Liver (tissue), 9 donors: ENCODE measurements around the gene GNAO1. TPM values are rescaled to one million over a fixed set of nuclear protein-coding genes. Genes with fewer than 3 reads are reported as not detected.

ENCODE experiments used
- DNase-seq: peaks from one replicate; pipeline ENCODE4 v3.0.0-alpha.2; 2017; ENCODE audit warnings: low spot score
- H3K27ac ChIP-seq, 2 donors: one replicate each; pipeline ENCODE4 v1.7.0; 2013; ENCODE audit warnings: inconsistent platforms in 2 of 2, low read length in 2 of 2, control low read depth in 1 of 2, low read depth in 1 of 2, mild to moderate bottlenecking in 1 of 2
- H3K27me3 ChIP-seq, 4 donors: one replicate each; pipeline versions ENCODE4 v1.6.1 to v1.7.0; 2013; ENCODE audit warnings: low read length in 3 of 4, inconsistent platforms in 1 of 4, mild to moderate bottlenecking in 1 of 4, moderate library complexity in 1 of 4; ENCODE audit not compliant: control insufficient read depth in 4 of 4, insufficient read depth in 4 of 4
- H3K36me3 ChIP-seq, 4 donors: one replicate each; pipeline versions ENCODE4 v1.6.1 to v1.7.0; 2013; ENCODE audit warnings: low read length in 3 of 4, mild to moderate bottlenecking in 3 of 4, low read depth in 1 of 4, moderate library complexity in 1 of 4; ENCODE audit not compliant: control insufficient read depth in 4 of 4, insufficient read depth in 3 of 4
- H3K4me1 ChIP-seq, 4 donors: one replicate each; pipeline versions ENCODE4 v1.6.1 to v1.7.0; 2013; ENCODE audit warnings: low read length in 3 of 4, mild to moderate bottlenecking in 3 of 4, moderate library complexity in 1 of 4; ENCODE audit not compliant: control insufficient read depth in 4 of 4, insufficient read depth in 4 of 4
- H3K4me3 ChIP-seq, 3 donors: one replicate each; pipeline versions ENCODE4 v1.6.1 to v1.7.0; 2013; ENCODE audit warnings: low read length in 3 of 3, control low read depth in 1 of 3, low read depth in 1 of 3, mild to moderate bottlenecking in 1 of 3
- H3K9ac ChIP-seq, 2 donors: one replicate each; pipeline ENCODE4 v1.7.0; 2013; ENCODE audit warnings: low read length in 2 of 2, mild to moderate bottlenecking in 2 of 2, moderate library complexity in 2 of 2, control low read depth in 1 of 2, low read depth in 1 of 2
- H3K9me3 ChIP-seq, 4 donors: one replicate each; pipeline versions ENCODE4 v1.6.1 to v1.7.0; 2013; ENCODE audit warnings: low read length in 3 of 4; ENCODE audit not compliant: control insufficient read depth in 4 of 4
- ATF3 ChIP-seq: IDR thresholded peaks from 2 replicates; pipeline ENCODE4 v1.6.1; 2016; ENCODE audit warnings: antibody characterized with exemption
- CTCF ChIP-seq: fragments of 150-350 bp; IDR thresholded peaks from 2 replicates; pipeline ENCODE4 v1.5.1; 2017; ENCODE audit warnings: improper control_type of control experiment, low read depth, low read length; ENCODE audit not compliant: missing input control
- FOXA1 ChIP-seq: IDR thresholded peaks from 2 replicates; pipeline ENCODE4 v1.6.1; 2016; ENCODE audit warnings: antibody characterized with exemption
- GABPA ChIP-seq, 2 donors: IDR thresholded peaks in 1 of 2; conservative IDR thresholded peaks in 1 of 2; 2 replicates each; pipeline ENCODE4 v1.6.1; 2016; ENCODE audit warnings: antibody characterized with exemption in 2 of 2, mild to moderate bottlenecking in 1 of 2, moderate library complexity in 1 of 2
- HNF4A ChIP-seq, 2 donors: conservative IDR thresholded peaks; 2 replicates each; pipeline ENCODE4 v1.6.1; 2016; ENCODE audit warnings: antibody characterized with exemption in 2 of 2, mild to moderate bottlenecking in 2 of 2
- HNF4G ChIP-seq: IDR thresholded peaks from 2 replicates; pipeline ENCODE4 v1.6.1; 2016; ENCODE audit warnings: antibody characterized with exemption
- JUND ChIP-seq, 2 donors: IDR thresholded peaks; 2 replicates each; pipeline ENCODE4 v1.6.1; 2016; ENCODE audit warnings: antibody characterized with exemption in 2 of 2
- MAX ChIP-seq: IDR thresholded peaks from 2 replicates; pipeline ENCODE4 v1.6.1; 2016; ENCODE audit warnings: antibody characterized with exemption
- NR2F2 ChIP-seq: IDR thresholded peaks from 2 replicates; pipeline ENCODE4 v1.6.1; 2016; ENCODE audit warnings: antibody characterized with exemption
- RAD21 ChIP-seq, 2 donors: IDR thresholded peaks; 2 replicates each; pipeline ENCODE4 v1.6.1; 2016; ENCODE audit warnings: antibody characterized with exemption in 2 of 2, mild to moderate bottlenecking in 2 of 2
- REST ChIP-seq: IDR thresholded peaks from 2 replicates; pipeline ENCODE4 v1.6.1; 2016; ENCODE audit warnings: antibody characterized with exemption, mild to moderate bottlenecking
- RXRA ChIP-seq, 2 donors: IDR thresholded peaks; 2 replicates each; pipeline ENCODE4 v1.6.1; 2017 to 2018; ENCODE audit warnings: antibody characterized with exemption in 2 of 2, mild to moderate bottlenecking in 1 of 2
- SP1 ChIP-seq: IDR thresholded peaks from 2 replicates; pipeline ENCODE4 v1.6.1; 2018; ENCODE audit warnings: antibody characterized with exemption, mild to moderate bottlenecking
- YY1 ChIP-seq: IDR thresholded peaks from 2 replicates; pipeline ENCODE4 v1.6.1; 2016; ENCODE audit warnings: antibody characterized with exemption, mild to moderate bottlenecking
- ZBTB33 ChIP-seq: IDR thresholded peaks from 2 replicates; pipeline ENCODE4 v1.6.1; 2016; ENCODE audit warnings: antibody characterized with exemption
- WGBS: extraction: QIAGEN DNeasy Blood & Tissue Kit; methylation state at CpG from one replicate; pipeline ENCODE4 v1.1.7; 2013; 5-methylcytosine and 5-hydroxymethylcytosine counted together
- polyA plus RNA-seq, 2 donors: library from polyadenylated mRNA; stranded (reverse) in 1 of 2; unstranded in 1 of 2; fragments of 200-250 nt in 1 of 2; fragments of >200 nt in 1 of 2; fragmentation: Nextera tagmentation in 1 of 2; extraction: Ambion mirVana in 1 of 2; gene quantifications; one replicate each; pipeline versions ENCODE4 v1.2.1 to v1.2.3, GENCODE V29; 2013 to 2015
- total RNA-seq, 2 donors: library from RNA; depleted of rRNA; stranded (reverse); fragments of >200 nt; gene quantifications; one replicate each; pipeline ENCODE4 v1.2.3, GENCODE V29; 2014
- donor health status: healthy.
- donor health status: healthy.
- donor health status: healthy.
- donor health status: healthy.
- donor health status: healthy.

Gene GNAO1
- total and polyA plus RNA-seq, 4 donors, result 0.61 to 15.1 (median 7.0) TPM

GRCh38 chr16:56310690-56311089 is 119.4 kb downstream of the GNAO1 start:
- no peak for DNase-seq
- no peaks in the 10 kb centered on the region for H3K27me3 ChIP-seq
- no peaks in the 10 kb centered on the region for H3K9me3 ChIP-seq
- H3K27ac ChIP-seq, result no peak overlapping the region
- H3K4me1 ChIP-seq, result no peaks in the 10 kb centered on the region
- no peak overlapping the region for H3K9ac ChIP-seq
- 96% methylated on average over 2 of the region's 2 CpGs for WGBS
- TF ChIP-seq HNF4A (conservative IDR thresholded peaks at IDR 0.05), result no peak
- TF ChIP-seq REST, result no peak
- TF ChIP-seq FOXA1, result no peak
- no peak for TF ChIP-seq MAX
- TF ChIP-seq SP1, result no peak
- no peak for TF ChIP-seq YY1
- H3K4me3 ChIP-seq, result no peak overlapping the region
- H3K36me3 ChIP-seq, result peaks cover 0 to 5% (median 0%) of the 10 kb centered on the region in 4 donors

GRCh38 chr16:56311208-56312027 is 120.1 kb downstream of the GNAO1 start:
- H3K36me3 ChIP-seq, result peaks cover 0 to 5% (median 0%) of the 10 kb centered on the region in 4 donors
- WGBS, result 92% methylated on average over 13 of the region's 13 CpGs
- TF ChIP-seq RXRA (IDR thresholded peaks at IDR 0.05), result peak in 1 of 2 donors; percentile 29
- peak; percentile 10 for TF ChIP-seq CTCF
- peak in 1 of 2 donors; percentile 39 for TF ChIP-seq RAD21 (IDR thresholded peaks at IDR 0.05)
- TF ChIP-seq HNF4G, result no peak
- no peak for TF ChIP-seq JUND (IDR thresholded peaks at IDR 0.05)
- no peak overlapping the region for H3K27ac ChIP-seq
- DNase-seq, result no peak
- H3K4me1 ChIP-seq, result no peaks in the 10 kb centered on the region
- H3K9me3 ChIP-seq, result no peaks in the 10 kb centered on the region
- H3K9ac ChIP-seq, result no peak overlapping the region
- no peaks in the 10 kb centered on the region for H3K27me3 ChIP-seq
- H3K4me3 ChIP-seq, result no peak overlapping the region

- DNase-seq, result no peak
- no peaks in the 10 kb centered on the region for H3K4me1 ChIP-seq
- 77% methylated on average over 11 of the region's 11 CpGs for WGBS
- no peak overlapping the region for H3K27ac ChIP-seq
- H3K4me3 ChIP-seq, result no peak overlapping the region
- H3K36me3 ChIP-seq, result peaks cover 0 to 5% (median 0%) of the 10 kb centered on the region in 4 donors
- TF ChIP-seq GABPA (IDR thresholded peaks at IDR 0.05 in 1 of 2, conservative IDR thresholded peaks at IDR 0.05 in 1 of 2) (no peak), RXRA (IDR thresholded peaks at IDR 0.05) (no peak), SP1 (no peak), NR2F2 (no peak), ATF3 (no peak), ZBTB33 (no peak), REST (no peak), FOXA1 (no peak)
- no peak overlapping the region for H3K9ac ChIP-seq
- no peaks in the 10 kb centered on the region for H3K9me3 ChIP-seq
- H3K27me3 ChIP-seq, result no peaks in the 10 kb centered on the region
Observed at GRCh38 chr16:56312028-56312300, 120.7 kb downstream of the GNAO1 start.
